HTR-8/SVneo (cell line): Measurements from ENCODE around the gene HDAC4.

Experiments
- DNase-seq: peaks from one replicate; pipeline ENCODE4 v3.0.0; 2011; ENCODE audit warnings: low spot score, mixed read lengths; ENCODE audit not compliant: insufficient read length
- FAIRE-seq: peaks from 2 replicates; lab custom pipeline; 2011; peaks lifted over from hg19 to GRCh38; lab: Jason Lieb, UNC

Gene HDAC4

GRCh38 chr2:239371726-239372686 lies 28.8 kb downstream of the HDAC4 start:
- DNase-seq (no peak), FAIRE-seq (no peak)

- no peak for DNase-seq
- peak; percentile 84 for FAIRE-seq
Measured at GRCh38 chr2:239370876-239371725, 29.7 kb downstream of the HDAC4 start.

- DNase-seq (no peak), FAIRE-seq (no peak)
Measured at GRCh38 chr2:239370403-239370802, 30.4 kb downstream of the HDAC4 start.

GRCh38 chr2:239369631-239370161 lies 31.1 kb downstream of the HDAC4 start:
- DNase-seq (no peak), FAIRE-seq (no peak)

- no peak for DNase-seq
- no peak for FAIRE-seq
Measured at GRCh38 chr2:239368906-239369552, 31.8 kb downstream of the HDAC4 start.

GRCh38 chr2:239368321-239368720 lies 32.5 kb downstream of the HDAC4 start:
- FAIRE-seq (no peak), DNase-seq (no peak)

GRCh38 chr2:239366740-239367139 lies 34.1 kb downstream of the HDAC4 start:
- FAIRE-seq (no peak), DNase-seq (no peak)

- peak; percentile 85 for FAIRE-seq
Measured at GRCh38 chr2:239365782-239366435, 34.9 kb downstream of the HDAC4 start.

GRCh38 chr2:239365071-239365781 lies 35.6 kb downstream of the HDAC4 start:
- DNase-seq (no peak), FAIRE-seq (no peak)

More at GRCh38 chr2:239365782-239366435, 34.9 kb downstream of the HDAC4 start:
- DNase-seq, result no peak

GRCh38 chr2:239363946-239364637 lies 36.7 kb downstream of the HDAC4 start:
- FAIRE-seq (peak; percentile 20), DNase-seq (no peak)

GRCh38 chr2:239362507-239362906 lies 38.3 kb downstream of the HDAC4 start:
- FAIRE-seq (no peak), DNase-seq (no peak)

GRCh38 chr2:239361311-239361642 lies 39.5 kb downstream of the HDAC4 start:
- FAIRE-seq (no peak), DNase-seq (no peak)

GRCh38 chr2:239360421-239361310 lies 40.2 kb downstream of the HDAC4 start:
- DNase-seq, result no peak
- no peak for FAIRE-seq

- DNase-seq, result no peak
- no peak for FAIRE-seq
Measured at GRCh38 chr2:239360008-239360407, 40.8 kb downstream of the HDAC4 start.

- FAIRE-seq, result no peak
Measured at GRCh38 chr2:239359196-239359912, 41.5 kb downstream of the HDAC4 start.

GRCh38 chr2:239358062-239358754 lies 42.6 kb downstream of the HDAC4 start:
- FAIRE-seq, result no peak
- no peak for DNase-seq

More at GRCh38 chr2:239359196-239359912, 41.5 kb downstream of the HDAC4 start:
- DNase-seq, result no peak
